Measurements from ENCODE around the gene ADAR. TPM values are rescaled to one million over a fixed set of nuclear protein-coding genes. Genes with fewer than 3 reads are reported as not detected.

Gene ADAR
- total and polyA plus RNA-seq, 10 donors, result 25.6 to 249 (median 225) TPM

DNA sequence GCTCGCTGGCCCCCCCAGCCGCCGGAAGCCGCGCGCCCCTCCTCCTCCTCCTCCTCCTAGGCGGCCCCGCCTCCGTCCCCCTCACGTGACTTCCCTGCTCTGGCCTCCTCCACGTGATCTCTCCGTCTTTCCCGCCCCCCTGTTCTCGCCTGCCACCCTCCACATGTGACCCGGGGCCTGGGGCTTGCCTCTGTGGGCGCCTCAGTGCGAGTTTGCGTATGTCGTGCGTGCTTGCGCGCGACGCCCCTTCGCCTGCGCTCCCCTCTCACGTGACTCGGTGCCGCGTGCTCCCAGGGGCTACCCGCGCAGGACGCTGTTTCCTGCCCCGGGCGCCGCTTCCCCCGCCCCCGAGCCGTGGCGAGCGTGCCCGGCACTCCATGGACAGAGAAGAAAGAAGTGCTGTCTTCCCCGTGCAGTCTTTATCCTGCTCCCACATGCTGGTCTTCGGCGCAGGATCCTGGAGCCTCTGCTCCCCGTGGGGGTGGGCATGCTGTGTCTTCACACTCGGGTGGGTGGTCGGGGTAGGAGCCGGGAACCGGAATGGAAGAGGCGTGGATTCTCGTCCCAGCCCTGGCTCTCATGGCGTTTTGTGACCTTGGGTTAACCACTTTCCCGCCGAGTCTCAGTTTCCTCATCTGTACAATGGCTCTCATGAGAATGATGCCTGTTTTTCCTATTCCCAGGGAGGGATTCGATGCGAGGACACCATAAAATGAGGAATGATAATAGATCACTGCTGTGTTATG is 49.1 kb downstream of the ADAR start:
- Histone ChIP-seq H3K27ac (peak overlapping the region; percentile 63 to 96 (median 90)), H3K36me3 (peaks cover 12 to 28% (median 21%) of the 10 kb centered on the region in 6 donors), H3K4me1 (peaks cover 15 to 53% (median 32%) of the 10 kb centered on the region in 6 donors), H3K9me3 (no peaks in the 10 kb centered on the region), H3K27me3 (replicated peaks in 1 of 7) (no peaks in the 10 kb centered on the region), H3K4me3 (peak overlapping the region; percentile 38 to 98 (median 80))
- DNase-seq, result peak; percentile 100
- intact Hi-C loops (cut with DNase I; ENCODE audit: low total_unique reads), result loop anchor here (5.0 kb wide), 1 partner anchor 67 kb away; no protein-coding TSS in a partner anchor
- 0% methylated on average over 34 to 57 of the region's 57 CpGs for WGBS, 5 donors
- TF ChIP-seq CTCF (IDR thresholded peaks at IDR 0.05 in 8 of 11, conservative IDR thresholded peaks at IDR 0.05 in 3 of 11) (peak in 1 of 11 experiments; percentile 24), POLR2AphosphoS5 (IDR thresholded peaks at IDR 0.05) (peak; percentile 82 to 94 (median 92)), POLR2A (IDR thresholded peaks at IDR 0.05) (no peak)

- intact Hi-C loops (cut with DNase I; ENCODE audit: low total_unique reads), result loop anchor here (5.0 kb wide), 1 partner anchor 66 kb away; no protein-coding TSS in a partner anchor
- DNase-seq, result peak; percentile 96
- H3K27me3 ChIP-seq (replicated peaks in 1 of 7), result no peaks in the 10 kb centered on the region
These were observed 49.9 kb downstream of the ADAR start, which contains the start of gene UBE2Q1 for GRCh38 chr1:154557939-154558719. TSS of gene UBE2Q1 (minus strand) at chr1:154558662. CDS start at chr1:154558553, 109 bp downstream.

DNA sequence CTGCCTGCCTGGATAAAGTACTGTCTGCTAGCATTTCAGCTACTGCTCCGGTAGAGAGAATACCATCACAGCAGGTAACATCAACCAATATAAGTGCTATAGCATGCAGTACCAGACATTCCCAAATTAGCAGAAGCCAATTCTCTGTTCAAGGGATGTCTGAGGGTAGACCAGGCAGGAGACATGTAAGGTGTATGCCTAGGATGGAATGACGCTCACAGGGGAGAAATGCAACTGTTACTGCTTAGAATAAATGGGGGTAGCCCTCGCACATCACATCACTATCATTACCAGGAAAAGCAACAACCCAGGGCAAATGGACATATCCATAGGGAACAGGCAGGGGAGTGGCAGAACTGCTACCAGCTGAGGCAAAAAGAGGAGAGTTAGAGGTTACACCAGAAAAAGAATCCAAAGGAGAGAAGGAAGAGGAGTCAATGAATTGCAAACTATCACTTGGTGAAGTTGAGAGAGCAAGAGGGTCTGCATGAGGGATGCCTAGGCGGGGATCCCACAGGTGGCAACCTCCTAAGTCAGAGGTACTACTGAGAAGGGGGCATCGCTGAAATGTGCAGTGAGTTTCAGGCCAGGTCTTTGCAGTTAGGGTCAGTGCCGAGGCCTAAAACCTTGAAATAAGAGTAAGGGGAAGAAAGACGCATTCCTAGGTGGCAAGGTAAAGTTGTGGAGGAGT is 50.6 kb downstream of the ADAR start:
- Histone ChIP-seq H3K9me3 (no peaks in the 10 kb centered on the region), H3K27me3 (replicated peaks in 1 of 7) (no peaks in the 10 kb centered on the region), H3K4me3 (peak overlapping the region; percentile 53 to 98 (median 88)), H3K4me1 (peaks cover 15 to 65% (median 32%) of the 10 kb centered on the region in 6 donors), H3K27ac (peak overlapping the region; percentile 49 to 96 (median 90)), H3K36me3 (peaks cover 17 to 43% (median 36%) of the 10 kb centered on the region in 6 donors)
- intact Hi-C loops (cut with DNase I; ENCODE audit: low total_unique reads), result loop anchor here (5.0 kb wide), 1 partner anchor 65 kb away; no protein-coding TSS in a partner anchor
- DNase-seq, result no peak
- WGBS, 5 donors, result 9 to 28% (median 15%) methylated on average over 7 of the region's 7 CpGs
- TF ChIP-seq POLR2A (IDR thresholded peaks at IDR 0.05) (no peak), POLR2AphosphoS5 (IDR thresholded peaks at IDR 0.05) (no peak), CTCF (IDR thresholded peaks at IDR 0.05 in 8 of 11, conservative IDR thresholded peaks at IDR 0.05 in 3 of 11) (no peak)

More at GRCh38 chr1:154557939-154558719, 49.9 kb downstream of the ADAR start, which contains the start of gene UBE2Q1:
- Histone ChIP-seq H3K36me3 (peaks cover 13 to 36% (median 28%) of the 10 kb centered on the region in 6 donors), H3K4me1 (peaks cover 15 to 61% (median 32%) of the 10 kb centered on the region in 6 donors), H3K4me3 (peak within 1 kb of the TSS; percentile 53 to 98 (median 88)), H3K27ac (peak within 1 kb of the TSS; percentile 63 to 96 (median 90)), H3K9me3 (no peaks in the 10 kb centered on the region)
- 0 to 2% (median 1%) methylated on average over 20 to 69 of the region's 69 CpGs for WGBS, 5 donors
- TF ChIP-seq POLR2AphosphoS5 (IDR thresholded peaks at IDR 0.05) (no peak), POLR2A (IDR thresholded peaks at IDR 0.05) (no peak), CTCF (IDR thresholded peaks at IDR 0.05 in 8 of 11, conservative IDR thresholded peaks at IDR 0.05 in 3 of 11) (no peak)

Data from spleen (tissue), 11 donors.